Rectal smooth muscle tissue (tissue), 1 donor: Measurements from ENCODE around the gene XIRP1.
"Not testable (repeated sequence)": the region's sequence is repeated elsewhere in the genome, so short reads cannot be mapped to it uniquely, and the experiment has no call there.

Experiments
- H3K27ac ChIP-seq: one replicate; pipeline ENCODE4 v1.7.0; 2013; ENCODE audit warnings: low read depth, low read length, inconsistent platforms
- H3K27me3 ChIP-seq: one replicate; pipeline ENCODE4 v1.7.0; 2013; ENCODE audit warnings: low read length; ENCODE audit not compliant: control insufficient read depth, insufficient read depth
- H3K36me3 ChIP-seq: one replicate; pipeline ENCODE4 v1.7.0; 2013; ENCODE audit warnings: low read length; ENCODE audit not compliant: control insufficient read depth, insufficient read depth
- H3K4me1 ChIP-seq: one replicate; pipeline ENCODE4 v1.7.0; 2013; ENCODE audit warnings: low read length; ENCODE audit not compliant: control insufficient read depth, insufficient read depth
- H3K4me3 ChIP-seq: one replicate; pipeline ENCODE4 v1.7.0; 2013; ENCODE audit warnings: low read length
- H3K9ac ChIP-seq: one replicate; pipeline ENCODE4 v1.7.0; 2013; ENCODE audit warnings: low read length

The XIRP1 gene, protein sequence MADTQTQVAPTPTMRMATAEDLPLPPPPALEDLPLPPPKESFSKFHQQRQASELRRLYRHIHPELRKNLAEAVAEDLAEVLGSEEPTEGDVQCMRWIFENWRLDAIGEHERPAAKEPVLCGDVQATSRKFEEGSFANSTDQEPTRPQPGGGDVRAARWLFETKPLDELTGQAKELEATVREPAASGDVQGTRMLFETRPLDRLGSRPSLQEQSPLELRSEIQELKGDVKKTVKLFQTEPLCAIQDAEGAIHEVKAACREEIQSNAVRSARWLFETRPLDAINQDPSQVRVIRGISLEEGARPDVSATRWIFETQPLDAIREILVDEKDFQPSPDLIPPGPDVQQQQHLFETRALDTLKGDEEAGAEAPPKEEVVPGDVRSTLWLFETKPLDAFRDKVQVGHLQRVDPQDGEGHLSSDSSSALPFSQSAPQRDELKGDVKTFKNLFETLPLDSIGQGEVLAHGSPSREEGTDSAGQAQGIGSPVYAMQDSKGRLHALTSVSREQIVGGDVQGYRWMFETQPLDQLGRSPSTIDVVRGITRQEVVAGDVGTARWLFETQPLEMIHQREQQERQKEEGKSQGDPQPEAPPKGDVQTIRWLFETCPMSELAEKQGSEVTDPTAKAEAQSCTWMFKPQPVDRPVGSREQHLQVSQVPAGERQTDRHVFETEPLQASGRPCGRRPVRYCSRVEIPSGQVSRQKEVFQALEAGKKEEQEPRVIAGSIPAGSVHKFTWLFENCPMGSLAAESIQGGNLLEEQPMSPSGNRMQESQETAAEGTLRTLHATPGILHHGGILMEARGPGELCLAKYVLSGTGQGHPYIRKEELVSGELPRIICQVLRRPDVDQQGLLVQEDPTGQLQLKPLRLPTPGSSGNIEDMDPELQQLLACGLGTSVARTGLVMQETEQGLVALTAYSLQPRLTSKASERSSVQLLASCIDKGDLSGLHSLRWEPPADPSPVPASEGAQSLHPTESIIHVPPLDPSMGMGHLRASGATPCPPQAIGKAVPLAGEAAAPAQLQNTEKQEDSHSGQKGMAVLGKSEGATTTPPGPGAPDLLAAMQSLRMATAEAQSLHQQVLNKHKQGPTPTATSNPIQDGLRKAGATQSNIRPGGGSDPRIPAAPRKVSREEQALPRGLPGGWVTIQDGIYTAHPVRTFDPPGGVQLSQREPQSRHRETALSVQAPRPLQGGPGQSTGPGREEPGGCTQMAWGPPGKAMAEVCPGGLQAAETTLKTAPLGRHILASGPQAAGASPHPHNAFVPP (N-terminal part only)

DNA sequence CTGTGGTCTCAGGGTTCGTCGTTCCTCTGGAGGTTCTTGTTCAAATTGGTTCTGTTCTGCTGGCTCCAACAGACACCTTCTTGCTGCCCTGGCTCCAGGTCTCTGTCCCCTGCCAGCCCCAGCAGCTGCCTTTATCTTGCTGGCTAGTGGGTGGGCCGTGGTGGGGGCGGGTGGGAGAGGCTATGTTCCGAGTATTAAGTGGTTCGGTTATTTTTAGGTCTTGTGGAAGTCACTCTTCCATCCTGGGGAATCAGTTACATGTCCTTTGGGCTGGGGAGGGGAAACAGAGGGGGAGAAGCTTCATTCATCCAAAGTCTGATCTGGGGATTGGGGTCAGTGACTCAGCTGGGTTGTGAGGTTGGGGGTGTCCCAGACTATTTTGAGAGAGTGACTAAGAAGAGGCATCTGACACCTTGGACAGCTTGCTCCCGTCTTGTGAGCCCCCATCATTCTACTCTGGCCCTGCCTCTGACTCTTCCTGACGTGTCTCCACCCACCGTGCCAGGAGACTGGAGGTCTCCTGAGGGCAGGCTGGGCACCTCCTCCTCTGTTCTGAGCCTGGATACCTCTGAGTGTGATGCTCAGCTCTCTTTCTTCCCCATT is at the start of gene XIRP1:
Gene XIRP1, minus strand, starts transcription at position 106 of the 603 bp plus-strand sequence. CDS start 3,150 bp downstream, outside the sequence.
- H3K27ac ChIP-seq: no peak within 1 kb of the TSS
- no peaks in the 10 kb centered on the region for H3K36me3 ChIP-seq
- H3K4me1 ChIP-seq: peaks cover 7% of the 10 kb centered on the region
- no peaks in the 10 kb centered on the region for H3K27me3 ChIP-seq
- H3K9ac ChIP-seq: no peak within 1 kb of the TSS
- no peak within 1 kb of the TSS for H3K4me3 ChIP-seq

DNA sequence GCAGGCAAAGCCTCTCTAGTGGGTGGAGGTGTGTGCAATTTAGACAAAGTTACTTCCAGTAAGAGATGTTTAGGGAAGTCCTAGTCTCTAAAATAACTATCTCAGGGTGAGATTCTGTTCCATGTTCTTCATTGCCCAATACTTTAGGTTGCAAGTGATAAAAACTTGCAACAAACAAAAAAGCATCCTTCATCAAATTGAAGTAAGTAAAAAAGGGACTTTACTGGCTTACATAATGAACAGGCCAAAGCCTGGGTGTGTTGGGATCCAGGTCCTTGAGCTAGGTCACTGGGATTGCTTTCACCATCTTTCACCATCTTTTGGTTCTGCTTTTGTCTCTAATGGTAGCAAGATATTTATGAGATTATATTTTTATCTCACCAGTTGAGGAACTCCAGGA is 49.2 kb upstream of the XIRP1 start:
- H3K9ac ChIP-seq: no peak overlapping the region
- H3K27ac ChIP-seq: no peak overlapping the region
- H3K36me3 ChIP-seq: no peaks in the 10 kb centered on the region
- H3K4me3 ChIP-seq: no peak overlapping the region
- H3K27me3 ChIP-seq: no peaks in the 10 kb centered on the region
- H3K4me1 ChIP-seq: no peaks in the 10 kb centered on the region

DNA sequence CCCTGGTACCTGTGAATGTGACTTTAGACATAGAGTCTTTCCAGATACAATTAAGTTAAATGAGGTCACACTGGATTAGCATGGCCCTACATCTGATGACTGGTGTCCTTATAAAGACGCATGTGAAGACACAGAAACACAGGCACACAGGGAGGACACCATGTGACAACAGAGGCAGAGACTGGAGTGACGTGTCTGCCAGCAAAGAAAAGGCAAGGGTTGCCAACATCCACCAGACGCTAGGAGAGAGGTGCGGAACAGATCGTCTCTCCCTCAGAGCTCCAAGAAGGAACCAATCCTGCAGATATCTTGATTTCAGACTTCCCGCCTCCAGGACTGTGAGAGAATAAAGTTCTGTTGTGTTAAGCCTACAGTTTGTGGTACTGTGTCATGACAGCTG is 44.6 kb upstream of the XIRP1 start:
- Histone ChIP-seq H3K4me1 (no peaks in the 10 kb centered on the region), H3K9ac (no peak overlapping the region), H3K4me3 (no peak overlapping the region), H3K27me3 (no peaks in the 10 kb centered on the region), H3K36me3 (no peaks in the 10 kb centered on the region), H3K27ac (no peak overlapping the region)

DNA sequence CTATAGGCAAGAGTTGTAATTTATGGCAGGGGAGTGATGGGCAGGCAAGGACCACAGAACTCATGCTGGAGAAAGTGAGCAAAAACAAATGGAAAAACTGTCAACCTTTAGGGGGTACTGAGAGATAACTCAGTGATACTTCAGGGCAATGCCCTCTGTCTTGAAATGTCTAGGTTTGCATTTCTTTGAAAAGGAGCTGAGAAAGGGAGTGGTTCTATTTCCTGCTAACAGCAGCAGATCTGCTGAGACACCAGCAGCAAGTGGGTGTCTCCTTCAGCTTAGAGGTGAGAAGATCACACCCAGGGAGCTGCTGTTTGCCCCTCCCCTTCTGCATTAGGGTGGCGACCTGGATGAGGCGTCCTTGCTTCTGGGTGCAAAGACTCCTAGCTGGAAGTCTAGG is 42.3 kb upstream of the XIRP1 start:
- H3K4me3 ChIP-seq: no peak overlapping the region
- no peaks in the 10 kb centered on the region for H3K4me1 ChIP-seq
- no peaks in the 10 kb centered on the region for H3K27me3 ChIP-seq
- H3K9ac ChIP-seq: no peak overlapping the region
- H3K27ac ChIP-seq: no peak overlapping the region
- H3K36me3 ChIP-seq: no peaks in the 10 kb centered on the region

DNA sequence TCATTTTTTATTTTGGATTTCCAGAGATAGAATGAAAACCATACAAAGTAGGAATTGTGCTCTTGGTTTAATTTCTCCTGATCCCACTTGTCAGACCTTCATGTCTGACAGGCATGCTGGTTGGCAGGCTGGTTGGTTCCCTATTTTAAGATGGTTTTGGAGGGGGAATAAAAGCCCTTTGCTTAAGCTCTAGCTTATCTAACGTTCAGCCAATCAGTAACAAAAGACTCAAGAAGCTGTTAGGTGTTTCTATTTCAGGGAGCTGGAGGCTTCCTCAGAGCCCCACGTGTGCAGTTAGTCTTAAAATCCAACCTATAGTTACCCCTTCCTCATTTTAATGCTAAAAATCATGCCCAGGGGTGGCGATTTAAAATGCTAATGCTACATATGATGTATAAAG is 40.5 kb upstream of the XIRP1 start:
- H3K4me1 ChIP-seq: no peaks in the 10 kb centered on the region
- no peak overlapping the region for H3K27ac ChIP-seq
- no peak overlapping the region for H3K4me3 ChIP-seq

DNA sequence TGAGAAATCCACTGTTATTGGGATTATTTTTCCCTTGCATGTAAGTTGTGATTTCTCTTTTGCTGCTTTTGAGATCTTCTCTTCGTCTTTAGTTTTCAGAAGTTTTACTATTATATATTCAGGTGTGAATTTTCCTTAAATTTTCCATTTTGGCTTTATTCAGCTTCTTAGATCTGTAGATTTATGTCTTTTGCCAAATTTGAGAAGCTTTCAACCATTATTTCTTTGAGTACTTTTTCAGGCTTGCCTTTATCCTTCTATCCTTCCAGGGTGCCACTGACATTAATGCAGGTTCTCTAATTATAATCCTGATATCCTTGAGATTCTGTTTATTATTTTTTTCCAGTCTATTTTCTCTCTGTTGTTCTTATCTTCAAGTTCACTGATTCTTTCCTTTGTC is 38.1 kb upstream of the XIRP1 start:
- Histone ChIP-seq H3K27ac (no peak overlapping the region), H3K4me1 (no peaks in the 10 kb centered on the region), H3K27me3 (no peaks in the 10 kb centered on the region), H3K36me3 (no peaks in the 10 kb centered on the region), H3K4me3 (no peak overlapping the region), H3K9ac (no peak overlapping the region)

More for the DNA sequence above, 40.5 kb upstream of the XIRP1 start:
- Histone ChIP-seq H3K9ac (no peak overlapping the region), H3K27me3 (no peaks in the 10 kb centered on the region), H3K36me3 (no peaks in the 10 kb centered on the region)

DNA sequence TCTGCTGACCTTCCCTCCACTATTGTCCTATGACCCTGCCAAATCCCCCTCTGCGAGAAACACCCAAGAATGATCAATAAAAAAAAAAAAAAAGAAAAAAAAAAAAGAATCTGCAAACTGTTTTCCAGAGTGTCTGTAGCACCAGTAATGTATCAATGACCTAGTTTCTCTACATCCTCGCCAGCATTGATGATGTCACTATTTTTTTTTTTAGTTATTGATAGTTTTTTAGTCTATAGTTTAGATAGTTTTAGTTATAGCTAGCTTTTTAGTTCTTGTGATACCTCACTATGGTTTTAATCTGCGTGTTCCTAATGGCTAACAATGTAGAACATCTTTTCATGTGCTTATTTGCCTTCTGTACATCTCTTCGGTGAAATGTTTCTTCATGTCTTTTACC is 36.1 kb upstream of the XIRP1 start:
- Histone ChIP-seq H3K4me1 (no peaks in the 10 kb centered on the region), H3K36me3 (no peaks in the 10 kb centered on the region), H3K9ac (no peak overlapping the region), H3K27me3 (no peaks in the 10 kb centered on the region), H3K27ac (no peak overlapping the region), H3K4me3 (no peak overlapping the region)

DNA sequence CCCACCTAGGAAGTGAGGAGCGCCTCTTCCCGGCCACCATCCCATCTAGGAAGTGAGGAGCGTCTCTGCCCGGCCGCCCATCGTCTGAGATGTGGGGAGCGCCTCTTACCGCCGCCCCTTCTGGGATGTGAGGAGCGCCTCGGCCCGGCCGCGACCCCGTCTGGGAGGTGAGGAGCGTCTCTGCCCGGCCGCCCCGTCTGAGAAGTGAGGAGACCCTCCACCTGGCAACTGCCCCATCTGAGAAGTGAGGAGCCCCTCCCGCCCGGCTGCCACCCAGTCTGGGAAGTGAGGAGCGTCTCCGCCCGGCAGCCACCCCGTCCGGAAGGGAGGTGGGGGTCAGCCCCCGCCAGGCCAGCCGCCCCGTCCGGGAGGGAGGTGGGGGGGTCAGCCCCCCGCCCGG is 35.2 kb upstream of the XIRP1 start:
- H3K9ac ChIP-seq, H3K27ac ChIP-seq, H3K36me3 ChIP-seq, H3K4me3 ChIP-seq, H3K4me1 ChIP-seq, H3K27me3 ChIP-seq: not testable (repeated sequence)

DNA sequence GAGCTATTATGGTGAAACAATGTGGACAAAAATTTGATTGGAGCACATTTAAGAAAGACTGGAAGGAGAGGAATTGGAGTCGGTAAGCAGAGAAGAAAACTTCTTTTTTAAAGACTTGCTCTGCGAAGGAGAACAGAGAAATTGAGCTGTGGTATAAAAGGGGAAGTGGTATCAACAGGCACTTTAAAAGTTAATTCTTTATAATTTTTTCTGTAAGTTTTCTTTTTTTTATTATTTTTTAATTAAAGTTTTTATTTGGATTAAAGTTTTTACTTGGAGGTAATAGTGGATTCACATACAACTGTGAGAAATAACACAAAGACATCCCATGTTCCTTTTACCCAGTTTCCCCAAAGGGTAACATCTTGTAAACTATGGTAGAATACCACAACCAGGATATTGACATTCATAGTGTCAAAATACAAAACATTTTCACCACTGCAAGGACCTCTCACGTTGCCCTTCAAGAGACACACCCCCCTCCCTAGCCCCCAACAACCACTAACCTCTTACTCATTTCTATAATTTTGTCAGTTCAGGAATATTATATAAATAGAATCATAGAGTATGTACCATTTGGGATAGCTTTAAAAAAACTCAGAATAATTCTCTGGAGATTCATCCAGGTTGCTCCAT is 33.8 kb upstream of the XIRP1 start:
- Histone ChIP-seq H3K4me1 (no peaks in the 10 kb centered on the region), H3K36me3 (no peaks in the 10 kb centered on the region), H3K27ac (no peak overlapping the region), H3K4me3 (no peak overlapping the region), H3K27me3 (no peaks in the 10 kb centered on the region), H3K9ac (no peak overlapping the region)

DNA sequence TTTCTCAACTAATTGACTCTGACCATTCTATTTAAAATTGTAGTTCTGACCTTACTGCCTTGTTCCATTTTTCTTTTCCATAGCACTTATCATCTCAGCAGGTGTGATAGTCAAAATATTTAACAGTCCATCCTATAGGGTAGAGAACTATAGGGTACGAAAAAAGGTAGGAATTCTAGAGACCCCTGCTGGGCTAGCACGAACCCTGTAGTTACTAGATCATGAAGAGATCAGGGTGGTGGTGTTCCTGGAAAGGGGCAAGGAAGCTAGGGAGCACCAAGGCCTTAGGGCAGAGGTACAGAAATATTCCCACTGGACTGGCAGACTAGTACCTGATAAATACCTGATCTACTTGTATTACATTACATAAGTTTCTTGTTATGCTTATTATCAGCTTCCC is 31.9 kb upstream of the XIRP1 start:
- Histone ChIP-seq H3K4me3 (no peak overlapping the region), H3K27me3 (no peaks in the 10 kb centered on the region), H3K36me3 (no peaks in the 10 kb centered on the region), H3K27ac (no peak overlapping the region), H3K9ac (no peak overlapping the region), H3K4me1 (no peaks in the 10 kb centered on the region)

DNA sequence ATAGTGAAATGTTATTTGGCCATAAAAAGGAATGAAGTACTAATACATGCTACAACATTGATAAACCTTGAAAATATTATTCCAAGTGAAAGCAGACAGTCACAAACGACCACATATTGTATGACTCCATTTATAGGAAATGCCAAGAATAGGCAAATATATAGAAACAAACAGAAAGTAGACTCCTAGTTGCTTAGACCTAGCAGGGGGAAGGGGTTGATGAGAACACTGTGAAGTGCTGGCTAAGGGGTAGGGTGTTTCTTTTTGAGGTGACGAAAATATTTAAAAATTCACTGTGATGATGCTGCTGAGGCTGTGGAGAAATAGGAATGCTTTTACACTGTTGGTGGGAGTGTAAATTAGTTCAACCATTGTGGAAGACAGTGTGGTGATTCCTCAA is 30.5 kb upstream of the XIRP1 start:
- no peak overlapping the region for H3K9ac ChIP-seq

More for the DNA sequence above, 30.5 kb upstream of the XIRP1 start:
- Histone ChIP-seq H3K36me3 (no peaks in the 10 kb centered on the region), H3K27ac (no peak overlapping the region), H3K4me1 (no peaks in the 10 kb centered on the region), H3K27me3 (no peaks in the 10 kb centered on the region), H3K4me3 (no peak overlapping the region)
